Measurements from ENCODE around the gene OR4D1.

OR4D1 gene

DNA sequence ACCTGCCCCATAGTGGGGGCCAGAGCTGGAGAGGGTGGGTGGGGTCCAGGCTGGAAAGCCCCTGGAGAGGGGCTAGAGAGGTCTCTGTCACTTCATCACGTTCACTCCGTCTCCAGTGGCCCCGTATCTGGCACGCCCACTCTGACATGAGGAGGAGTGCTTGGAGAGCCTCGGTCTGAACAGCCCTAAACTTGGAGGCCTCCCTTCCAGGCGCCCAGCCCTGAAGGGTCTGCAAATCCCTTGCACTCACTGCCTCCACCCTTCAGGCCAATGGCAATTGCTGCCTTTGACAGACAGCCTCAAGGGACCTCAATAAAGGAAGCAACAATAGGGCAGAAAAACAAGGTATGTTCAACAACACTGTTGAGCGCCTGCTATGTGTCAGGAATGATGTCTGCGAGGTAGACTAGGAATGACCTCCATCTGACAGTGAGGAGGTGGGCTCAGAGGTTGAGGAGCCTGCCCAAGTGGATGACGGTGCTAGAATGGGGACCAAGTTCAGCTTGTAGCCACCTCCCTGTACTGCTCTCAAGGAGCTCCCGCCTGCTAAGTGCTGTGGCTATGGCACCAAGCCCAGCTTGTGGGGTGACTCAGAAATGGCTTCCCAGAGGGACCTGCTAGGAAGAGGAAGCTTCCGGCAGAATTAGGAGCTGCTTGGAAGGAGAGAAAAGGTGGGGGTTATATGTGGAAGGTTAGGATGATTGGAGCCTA, 41.4 kb downstream of the OR4D1 start:
- peaks cover 4 to 10% (median 8%) of the 10 kb centered on the region in 5 donors for H3K4me1 ChIP-seq (ENCODE audit: control insufficient read depth in 5 of 5, insufficient read depth in 5 of 5, low read length in 5 of 5)
- no peaks in the 10 kb centered on the region for H3K9me3 ChIP-seq (ENCODE audit: control insufficient read depth in 5 of 5, low read length in 5 of 5)
- H3K27ac ChIP-seq (ENCODE audit: low read depth, low read length), result no peak overlapping the region
- H3K4me3 ChIP-seq (ENCODE audit: low read depth in 1 of 5, low read length in 5 of 5), result peak overlapping the region in 2 of 5 donors; percentile 13 to 32
- H3K9ac ChIP-seq (ENCODE audit: low read length in 5 of 5), result no peak overlapping the region
- no peaks in the 10 kb centered on the region for H3K36me3 ChIP-seq (ENCODE audit: control insufficient read depth in 5 of 5, insufficient read depth in 5 of 5, low read length in 5 of 5)
- peaks cover 12 to 41% (median 27%) of the 10 kb centered on the region in 5 donors for H3K27me3 ChIP-seq (ENCODE audit: control insufficient read depth in 5 of 5, insufficient read depth in 4 of 5, low read length in 5 of 5)

DNA sequence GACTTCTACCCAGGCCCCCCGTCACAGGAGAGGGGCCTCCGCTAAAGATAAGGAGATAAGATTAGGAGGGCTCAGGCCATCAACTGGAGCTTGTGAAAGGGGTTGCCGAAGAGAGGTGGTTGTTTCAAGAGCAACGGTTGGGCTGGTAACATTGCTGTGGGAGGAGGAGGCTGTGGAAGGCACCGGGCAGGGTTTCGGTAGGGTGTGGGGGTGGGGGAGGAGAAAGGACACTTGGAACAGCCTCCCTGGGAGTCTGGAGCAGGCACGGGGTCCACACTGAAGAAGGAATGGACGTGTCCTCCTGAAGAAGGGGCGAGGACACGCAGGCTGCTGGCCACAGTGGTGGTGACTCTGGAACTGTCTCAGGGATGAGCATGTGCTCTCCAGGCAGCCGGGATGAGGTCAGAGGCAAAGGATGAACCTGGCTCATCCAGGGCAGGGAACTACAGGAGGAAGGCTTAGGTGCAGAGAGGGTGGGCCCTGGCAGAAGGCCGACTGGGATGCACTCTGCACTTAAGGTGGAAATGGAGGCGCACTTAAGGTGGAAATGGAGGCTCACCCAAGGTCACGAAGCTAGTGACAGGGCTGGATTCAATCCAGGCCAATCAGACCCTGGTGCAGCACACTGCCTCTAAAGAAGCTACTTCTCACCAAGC, 43.2 kb downstream of the OR4D1 start:
- no peaks in the 10 kb centered on the region for H3K36me3 ChIP-seq (ENCODE audit: control insufficient read depth in 5 of 5, insufficient read depth in 5 of 5, low read length in 5 of 5)
- no peak overlapping the region for H3K9ac ChIP-seq (ENCODE audit: low read length in 5 of 5)
- no peak overlapping the region for H3K27ac ChIP-seq (ENCODE audit: low read depth, low read length)
- H3K9me3 ChIP-seq (ENCODE audit: control insufficient read depth in 5 of 5, low read length in 5 of 5), result no peaks in the 10 kb centered on the region
- H3K4me3 ChIP-seq (ENCODE audit: low read depth in 1 of 5, low read length in 5 of 5), result no peak overlapping the region
- peaks cover 12 to 38% (median 27%) of the 10 kb centered on the region in 5 donors for H3K27me3 ChIP-seq (ENCODE audit: control insufficient read depth in 5 of 5, insufficient read depth in 4 of 5, low read length in 5 of 5)
- peaks cover 4 to 10% (median 8%) of the 10 kb centered on the region in 5 donors for H3K4me1 ChIP-seq (ENCODE audit: control insufficient read depth in 5 of 5, insufficient read depth in 5 of 5, low read length in 5 of 5)

DNA sequence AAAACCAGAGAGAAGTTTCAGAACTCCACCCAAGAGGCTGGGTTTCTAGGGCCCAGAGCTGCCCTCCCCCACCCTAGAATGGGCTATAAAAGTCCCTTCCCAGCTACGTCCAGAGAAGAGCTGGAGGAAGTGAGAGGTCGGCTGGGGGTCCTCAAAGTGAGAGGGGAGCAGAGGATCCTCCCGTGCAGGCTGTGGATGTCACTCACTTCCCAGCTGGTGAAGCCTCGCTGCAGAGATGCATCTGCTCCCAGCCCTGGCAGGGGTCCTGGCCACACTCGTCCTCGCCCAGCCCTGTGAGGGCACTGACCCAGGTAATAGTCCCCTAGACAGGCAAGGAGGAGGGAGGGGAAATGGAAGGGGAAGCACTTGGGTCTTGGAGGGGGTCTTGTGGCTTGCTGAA, 44.4 kb downstream of the OR4D1 start, which contains the start of gene EPX:
Gene EPX, plus strand, starts transcription at position 115 of the 400 bp plus-strand sequence. Its CDS starts 121 bp downstream, at position 236.
- Histone ChIP-seq H3K36me3 (ENCODE audit: control insufficient read depth in 5 of 5, insufficient read depth in 5 of 5, low read length in 5 of 5) (no peaks in the 10 kb centered on the region), H3K4me1 (ENCODE audit: control insufficient read depth in 5 of 5, insufficient read depth in 5 of 5, low read length in 5 of 5) (peaks cover 4 to 10% (median 8%) of the 10 kb centered on the region in 5 donors), H3K27ac (ENCODE audit: low read depth, low read length) (no peak within 1 kb of the TSS), H3K4me3 (ENCODE audit: low read depth in 1 of 5, low read length in 5 of 5) (no peak within 1 kb of the TSS), H3K27me3 (ENCODE audit: control insufficient read depth in 5 of 5, insufficient read depth in 4 of 5, low read length in 5 of 5) (peaks cover 4 to 38% (median 25%) of the 10 kb centered on the region in 5 donors), H3K9ac (ENCODE audit: low read length in 5 of 5) (no peak within 1 kb of the TSS), H3K9me3 (ENCODE audit: control insufficient read depth in 5 of 5, low read length in 5 of 5) (no peaks in the 10 kb centered on the region)

DNA sequence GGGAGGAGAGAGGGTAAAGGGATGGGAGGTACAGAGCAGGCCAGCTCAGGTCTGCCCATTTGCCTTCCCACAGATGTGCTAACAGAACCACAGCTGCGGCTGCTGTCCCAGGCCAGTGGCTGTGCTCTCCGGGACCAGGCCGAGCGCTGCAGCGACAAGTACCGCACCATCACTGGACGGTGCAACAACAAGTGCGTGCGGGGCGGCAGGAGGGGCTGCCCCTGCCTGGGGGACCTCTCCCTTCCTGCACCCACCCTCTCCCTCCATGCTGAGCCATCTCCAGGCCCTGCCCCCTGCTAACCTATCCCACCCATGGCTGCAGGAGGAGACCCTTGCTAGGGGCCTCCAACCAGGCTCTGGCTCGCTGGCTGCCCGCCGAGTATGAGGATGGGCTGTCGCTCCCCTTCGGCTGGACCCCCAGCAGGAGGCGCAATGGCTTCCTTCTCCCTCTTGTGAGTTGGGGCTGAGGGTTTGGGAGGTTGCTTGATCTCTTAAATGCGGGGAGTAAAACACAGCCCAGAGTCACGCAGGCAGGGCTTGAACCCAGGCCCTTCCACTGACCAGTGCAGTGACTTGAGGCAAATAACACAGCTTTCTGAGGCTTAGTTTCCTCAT, 45.6 kb downstream of the OR4D1 start:
- Histone ChIP-seq H3K4me3 (ENCODE audit: low read depth in 1 of 5, low read length in 5 of 5) (no peak overlapping the region), H3K4me1 (ENCODE audit: control insufficient read depth in 5 of 5, insufficient read depth in 5 of 5, low read length in 5 of 5) (peaks cover 4 to 10% (median 8%) of the 10 kb centered on the region in 5 donors), H3K9me3 (ENCODE audit: control insufficient read depth in 5 of 5, low read length in 5 of 5) (no peaks in the 10 kb centered on the region), H3K27me3 (ENCODE audit: control insufficient read depth in 5 of 5, insufficient read depth in 4 of 5, low read length in 5 of 5) (peaks cover 4 to 38% (median 30%) of the 10 kb centered on the region in 5 donors), H3K27ac (ENCODE audit: low read depth, low read length) (no peak overlapping the region), H3K9ac (ENCODE audit: low read length in 5 of 5) (no peak overlapping the region), H3K36me3 (ENCODE audit: control insufficient read depth in 5 of 5, insufficient read depth in 5 of 5, low read length in 5 of 5) (no peaks in the 10 kb centered on the region)

DNA sequence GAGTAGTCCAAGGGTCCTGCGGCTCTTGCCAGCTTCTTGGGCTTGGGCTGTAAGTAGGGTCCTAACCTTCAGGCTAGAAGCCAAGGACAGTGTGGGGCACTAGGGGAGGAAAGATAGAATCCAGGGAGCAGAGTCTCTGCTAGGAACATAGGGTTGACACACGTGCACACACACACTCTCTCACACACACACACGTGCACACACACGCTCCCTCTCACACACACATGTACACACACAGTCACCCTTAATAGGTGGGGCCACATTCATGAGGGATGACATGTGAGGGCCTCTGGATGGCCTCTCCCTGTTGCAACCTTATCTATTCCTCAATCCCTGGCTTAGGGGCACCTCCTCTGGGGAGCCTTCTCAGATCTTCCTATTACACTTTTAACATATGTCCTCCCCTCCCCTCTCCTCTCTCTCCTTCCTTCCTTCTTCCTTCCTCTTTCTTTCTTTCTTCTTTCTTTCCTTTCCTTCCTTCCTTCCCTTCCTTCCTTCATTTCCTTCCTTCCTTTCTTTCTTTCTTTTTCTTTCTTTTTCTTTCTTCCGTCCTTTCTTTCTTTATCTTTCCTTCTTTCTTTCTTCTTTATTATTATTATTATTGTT, 47.4 kb downstream of the OR4D1 start:
- Histone ChIP-seq H3K4me1 (ENCODE audit: control insufficient read depth in 5 of 5, insufficient read depth in 5 of 5, low read length in 5 of 5) (no peaks in the 10 kb centered on the region), H3K27ac (ENCODE audit: low read depth, low read length) (no peak overlapping the region), H3K9me3 (ENCODE audit: control insufficient read depth in 5 of 5, low read length in 5 of 5) (no peaks in the 10 kb centered on the region), H3K4me3 (ENCODE audit: low read depth in 1 of 5, low read length in 5 of 5) (no peak overlapping the region), H3K27me3 (ENCODE audit: control insufficient read depth in 5 of 5, insufficient read depth in 4 of 5, low read length in 5 of 5) (peaks cover 6 to 30% (median 22%) of the 10 kb centered on the region in 5 donors), H3K36me3 (ENCODE audit: control insufficient read depth in 5 of 5, insufficient read depth in 5 of 5, low read length in 5 of 5) (no peaks in the 10 kb centered on the region), H3K9ac (ENCODE audit: low read length in 5 of 5) (no peak overlapping the region)

DNA sequence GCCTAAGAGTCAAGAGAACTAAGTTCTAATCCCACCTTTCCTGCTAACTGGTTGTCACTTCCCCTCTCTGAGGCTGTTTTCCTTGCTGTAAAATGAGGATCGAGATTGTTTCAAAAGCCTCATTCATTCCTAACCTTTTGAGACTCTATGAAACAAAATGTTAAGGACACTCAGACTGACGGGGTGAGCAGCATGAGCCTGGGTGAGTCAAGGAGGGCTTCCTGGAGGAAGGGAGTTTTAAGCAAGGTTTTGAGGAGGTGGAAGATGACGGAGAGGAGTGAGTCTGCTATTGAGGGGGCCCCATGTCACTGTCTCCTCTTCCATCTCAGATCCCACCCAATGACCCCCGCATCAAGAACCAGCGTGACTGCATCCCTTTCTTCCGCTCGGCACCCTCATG, 48.4 kb downstream of the OR4D1 start:
- Histone ChIP-seq H3K4me3 (ENCODE audit: low read depth in 1 of 5, low read length in 5 of 5) (no peak overlapping the region), H3K9ac (ENCODE audit: low read length in 5 of 5) (no peak overlapping the region), H3K27me3 (ENCODE audit: control insufficient read depth in 5 of 5, insufficient read depth in 4 of 5, low read length in 5 of 5) (peaks cover 6 to 27% (median 16%) of the 10 kb centered on the region in 5 donors), H3K9me3 (ENCODE audit: control insufficient read depth in 5 of 5, low read length in 5 of 5) (no peaks in the 10 kb centered on the region), H3K27ac (ENCODE audit: low read depth, low read length) (no peak overlapping the region), H3K4me1 (ENCODE audit: control insufficient read depth in 5 of 5, insufficient read depth in 5 of 5, low read length in 5 of 5) (no peaks in the 10 kb centered on the region), H3K36me3 (ENCODE audit: control insufficient read depth in 5 of 5, insufficient read depth in 5 of 5, low read length in 5 of 5) (no peaks in the 10 kb centered on the region)

DNA sequence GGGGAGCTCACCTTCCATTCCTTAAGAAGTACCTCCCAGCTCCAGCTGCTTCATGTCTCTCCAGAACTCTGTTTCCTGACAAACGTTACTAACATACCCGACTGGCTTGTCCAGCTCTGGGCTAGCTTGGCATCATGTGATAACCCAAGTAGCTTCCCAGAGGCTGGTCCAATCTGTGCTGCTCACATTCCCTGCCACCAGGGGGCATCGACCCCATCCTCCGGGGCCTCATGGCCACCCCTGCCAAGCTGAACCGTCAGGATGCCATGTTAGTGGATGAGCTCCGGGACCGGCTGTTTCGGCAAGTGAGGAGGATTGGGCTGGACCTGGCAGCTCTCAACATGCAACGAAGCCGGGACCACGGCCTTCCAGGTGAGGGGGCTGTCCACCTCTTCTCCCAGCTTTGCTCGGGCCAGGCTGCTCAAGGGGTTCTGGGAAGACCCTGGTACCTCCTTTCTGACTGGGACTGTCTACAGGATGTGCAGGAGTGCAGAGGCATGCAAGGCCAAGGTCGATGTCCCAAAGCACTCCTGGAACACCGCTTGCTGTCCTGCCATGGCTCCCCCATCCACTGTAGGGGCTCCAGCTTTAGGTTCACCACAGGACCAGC, 51.9 kb downstream of the OR4D1 start:
- Histone ChIP-seq H3K36me3 (ENCODE audit: control insufficient read depth in 5 of 5, insufficient read depth in 5 of 5, low read length in 5 of 5) (peaks cover 0 to 5% (median 0%) of the 10 kb centered on the region in 5 donors), H3K27me3 (ENCODE audit: control insufficient read depth in 5 of 5, insufficient read depth in 4 of 5, low read length in 5 of 5) (peaks cover 6 to 22% (median 11%) of the 10 kb centered on the region in 5 donors), H3K4me1 (ENCODE audit: control insufficient read depth in 5 of 5, insufficient read depth in 5 of 5, low read length in 5 of 5) (no peaks in the 10 kb centered on the region), H3K9ac (ENCODE audit: low read length in 5 of 5) (no peak overlapping the region), H3K9me3 (ENCODE audit: control insufficient read depth in 5 of 5, low read length in 5 of 5) (no peaks in the 10 kb centered on the region), H3K4me3 (ENCODE audit: low read depth in 1 of 5, low read length in 5 of 5) (no peak overlapping the region), H3K27ac (ENCODE audit: low read depth, low read length) (no peak overlapping the region)

DNA sequence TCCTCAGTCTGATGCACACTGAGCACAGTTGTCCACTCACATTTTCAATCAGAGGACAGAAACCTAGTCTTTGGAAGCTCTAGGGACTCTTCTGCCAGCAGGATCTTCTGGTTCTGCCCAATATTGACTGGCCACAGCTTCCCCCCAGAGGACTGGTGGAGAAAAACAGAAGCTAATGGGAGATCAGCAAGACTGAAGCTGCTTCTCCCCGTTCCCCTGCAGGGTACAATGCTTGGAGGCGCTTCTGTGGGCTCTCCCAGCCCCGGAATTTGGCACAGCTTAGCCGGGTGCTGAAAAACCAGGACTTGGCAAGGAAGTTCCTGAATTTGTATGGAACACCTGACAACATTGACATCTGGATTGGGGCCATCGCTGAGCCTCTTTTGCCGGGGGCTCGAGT, 54.7 kb downstream of the OR4D1 start:
- H3K4me1 ChIP-seq (ENCODE audit: control insufficient read depth in 5 of 5, insufficient read depth in 5 of 5, low read length in 5 of 5), result no peaks in the 10 kb centered on the region
- no peaks in the 10 kb centered on the region for H3K9me3 ChIP-seq (ENCODE audit: control insufficient read depth in 5 of 5, low read length in 5 of 5)

DNA sequence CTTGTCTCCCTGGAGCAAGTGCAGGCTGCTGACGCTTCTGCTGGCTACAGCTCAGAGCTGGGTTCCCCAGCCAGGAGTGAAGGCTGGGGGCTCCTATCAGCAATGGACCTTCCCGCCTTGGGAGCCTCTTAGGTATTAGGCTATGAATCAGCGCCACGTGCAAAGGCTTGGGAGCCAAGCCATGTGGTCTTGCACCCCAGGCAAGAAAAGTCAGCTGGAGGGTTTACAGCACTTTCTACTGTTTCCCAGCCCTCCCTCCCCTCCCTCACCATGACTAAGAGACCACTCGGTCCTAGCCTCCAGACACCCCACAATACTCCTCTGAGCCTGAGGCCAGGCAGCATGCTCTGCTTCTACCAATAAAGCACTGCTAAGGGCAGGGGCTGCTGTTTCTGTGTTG, 56.6 kb downstream of the OR4D1 start:
- Histone ChIP-seq H3K9me3 (ENCODE audit: control insufficient read depth in 5 of 5, low read length in 5 of 5) (no peaks in the 10 kb centered on the region), H3K9ac (ENCODE audit: low read length in 5 of 5) (no peak overlapping the region), H3K27me3 (ENCODE audit: control insufficient read depth in 5 of 5, insufficient read depth in 4 of 5, low read length in 5 of 5) (peaks cover 0 to 6% (median 0%) of the 10 kb centered on the region in 5 donors), H3K36me3 (ENCODE audit: control insufficient read depth in 5 of 5, insufficient read depth in 5 of 5, low read length in 5 of 5) (peaks cover 7 to 46% (median 37%) of the 10 kb centered on the region in 5 donors), H3K4me1 (ENCODE audit: control insufficient read depth in 5 of 5, insufficient read depth in 5 of 5, low read length in 5 of 5) (no peaks in the 10 kb centered on the region), H3K27ac (ENCODE audit: low read depth, low read length) (no peak overlapping the region), H3K4me3 (ENCODE audit: low read depth in 1 of 5, low read length in 5 of 5) (no peak overlapping the region)

More for the DNA sequence above, 54.7 kb downstream of the OR4D1 start:
- no peak overlapping the region for H3K9ac ChIP-seq (ENCODE audit: low read length in 5 of 5)
- peaks cover 0 to 14% (median 5%) of the 10 kb centered on the region in 5 donors for H3K27me3 ChIP-seq (ENCODE audit: control insufficient read depth in 5 of 5, insufficient read depth in 4 of 5, low read length in 5 of 5)
- H3K36me3 ChIP-seq (ENCODE audit: control insufficient read depth in 5 of 5, insufficient read depth in 5 of 5, low read length in 5 of 5), result peaks cover 0 to 31% (median 23%) of the 10 kb centered on the region in 5 donors
- H3K4me3 ChIP-seq (ENCODE audit: low read depth in 1 of 5, low read length in 5 of 5), result no peak overlapping the region
- H3K27ac ChIP-seq (ENCODE audit: low read depth, low read length), result no peak overlapping the region
